Measurements from ENCODE around the gene CAMKMT. TPM values are rescaled to one million over a fixed set of nuclear protein-coding genes. Genes with fewer than 3 reads are reported as not detected.

Gene CAMKMT
- total RNA-seq, 3 donors from 2014 or later: 6.4 to 11.8 (median 10.5) TPM

GRCh38 chr2:44649381-44649780, 287.6 kb downstream of the CAMKMT start:
- Histone ChIP-seq H3K36me3 (no peaks in the 10 kb centered on the region), H3K4me3 (no peak overlapping the region), H3K9me3 (no peaks in the 10 kb centered on the region), H3K4me1 (no peaks in the 10 kb centered on the region), H3K27ac (no peak overlapping the region), H3K27me3 (no peaks in the 10 kb centered on the region)
- DNase-seq (ENCODE audit: low spot score in 2 of 2): no peak
- intact Hi-C loops (cut with DNase I; ENCODE audit: low total_unique reads): loop anchor here (2.0 kb wide), 1 partner anchor 57 kb away; no protein-coding TSS in a partner anchor
- TF ChIP-seq CTCF (IDR thresholded peaks at IDR 0.05) (no peak), POLR2AphosphoS5 (IDR thresholded peaks at IDR 0.05) (no peak), POLR2A (IDR thresholded peaks at IDR 0.05) (no peak)

- intact Hi-C loops (cut with DNase I; ENCODE audit: low total_unique reads): no loop called here
- no peak for TF ChIP-seq CTCF (IDR thresholded peaks at IDR 0.05)
- no peak for TF ChIP-seq POLR2AphosphoS5 (IDR thresholded peaks at IDR 0.05)
- no peak for TF ChIP-seq POLR2A (IDR thresholded peaks at IDR 0.05)
- Histone ChIP-seq H3K4me3 (no peak overlapping the region), H3K4me1 (no peaks in the 10 kb centered on the region), H3K36me3 (no peaks in the 10 kb centered on the region), H3K9me3 (no peaks in the 10 kb centered on the region), H3K27ac (no peak overlapping the region), H3K27me3 (no peaks in the 10 kb centered on the region)
- no peak for DNase-seq (ENCODE audit: low spot score in 2 of 2)
These were observed 289.0 kb downstream of the CAMKMT start for GRCh38 chr2:44650796-44651195.

GRCh38 chr2:44651974-44652373, 290.2 kb downstream of the CAMKMT start:
- no peaks in the 10 kb centered on the region for H3K27me3 ChIP-seq
- TF ChIP-seq POLR2A (IDR thresholded peaks at IDR 0.05) (no peak), CTCF (IDR thresholded peaks at IDR 0.05) (no peak), POLR2AphosphoS5 (IDR thresholded peaks at IDR 0.05) (no peak)
- DNase-seq (ENCODE audit: low spot score in 2 of 2): no peak
- H3K4me3 ChIP-seq: no peak overlapping the region
- no peaks in the 10 kb centered on the region for H3K9me3 ChIP-seq
- intact Hi-C loops (cut with DNase I; ENCODE audit: low total_unique reads): no loop called here
- H3K36me3 ChIP-seq: no peaks in the 10 kb centered on the region
- H3K4me1 ChIP-seq: no peaks in the 10 kb centered on the region
- no peak overlapping the region for H3K27ac ChIP-seq

- Histone ChIP-seq H3K4me3 (no peak overlapping the region), H3K9me3 (no peaks in the 10 kb centered on the region), H3K4me1 (no peaks in the 10 kb centered on the region), H3K27me3 (no peaks in the 10 kb centered on the region), H3K27ac (no peak overlapping the region), H3K36me3 (no peaks in the 10 kb centered on the region)
- no peak for DNase-seq (ENCODE audit: low spot score in 2 of 2)
- TF ChIP-seq CTCF (IDR thresholded peaks at IDR 0.05) (no peak), POLR2A (IDR thresholded peaks at IDR 0.05) (no peak)
- intact Hi-C loops (cut with DNase I; ENCODE audit: low total_unique reads): no loop called here
These were observed 291.0 kb downstream of the CAMKMT start for GRCh38 chr2:44652701-44653100.

GRCh38 chr2:44655401-44655864, 293.7 kb downstream of the CAMKMT start:
- no peak overlapping the region for H3K27ac ChIP-seq
- no peak for DNase-seq (ENCODE audit: low spot score in 2 of 2)
- H3K4me1 ChIP-seq: no peaks in the 10 kb centered on the region
- no peak overlapping the region for H3K4me3 ChIP-seq
- no peaks in the 10 kb centered on the region for H3K27me3 ChIP-seq
- intact Hi-C loops (cut with DNase I; ENCODE audit: low total_unique reads): no loop called here
- TF ChIP-seq POLR2AphosphoS5 (IDR thresholded peaks at IDR 0.05): no peak
- TF ChIP-seq CTCF (IDR thresholded peaks at IDR 0.05): no peak
- no peak for TF ChIP-seq POLR2A (IDR thresholded peaks at IDR 0.05)
- no peaks in the 10 kb centered on the region for H3K36me3 ChIP-seq
- H3K9me3 ChIP-seq: no peaks in the 10 kb centered on the region
